ENCODE measurements around the gene ABLIM2.

DNA sequence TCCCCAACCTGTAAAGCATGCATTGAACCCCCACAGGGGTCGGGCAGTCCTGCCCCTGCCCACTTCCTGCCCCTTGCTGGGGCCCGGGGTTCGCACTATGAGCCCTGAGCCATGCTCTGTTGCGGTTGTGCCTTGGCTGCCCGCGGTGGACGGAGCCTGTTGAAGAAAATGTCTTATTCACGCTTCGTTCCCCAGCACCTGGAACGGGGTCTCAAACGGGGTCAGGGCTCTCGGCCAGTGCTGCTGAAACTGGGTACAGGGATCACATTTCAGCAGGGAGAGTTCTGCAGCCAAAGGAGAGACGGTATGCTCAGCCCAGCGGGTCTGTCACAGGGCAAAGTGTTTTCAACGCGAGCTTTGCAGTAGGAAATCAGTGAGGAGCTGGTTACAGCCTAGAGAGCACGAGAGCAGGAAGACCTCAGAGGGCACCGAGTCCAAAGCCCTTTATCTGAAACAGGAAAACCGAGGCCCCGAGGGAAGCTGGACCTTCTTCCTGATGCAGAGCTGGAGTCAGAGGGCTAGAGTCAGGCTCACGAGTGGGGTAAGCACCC lies 172.6 kb downstream of the ABLIM2 start:
- TF ChIP-seq, protein P1, sequence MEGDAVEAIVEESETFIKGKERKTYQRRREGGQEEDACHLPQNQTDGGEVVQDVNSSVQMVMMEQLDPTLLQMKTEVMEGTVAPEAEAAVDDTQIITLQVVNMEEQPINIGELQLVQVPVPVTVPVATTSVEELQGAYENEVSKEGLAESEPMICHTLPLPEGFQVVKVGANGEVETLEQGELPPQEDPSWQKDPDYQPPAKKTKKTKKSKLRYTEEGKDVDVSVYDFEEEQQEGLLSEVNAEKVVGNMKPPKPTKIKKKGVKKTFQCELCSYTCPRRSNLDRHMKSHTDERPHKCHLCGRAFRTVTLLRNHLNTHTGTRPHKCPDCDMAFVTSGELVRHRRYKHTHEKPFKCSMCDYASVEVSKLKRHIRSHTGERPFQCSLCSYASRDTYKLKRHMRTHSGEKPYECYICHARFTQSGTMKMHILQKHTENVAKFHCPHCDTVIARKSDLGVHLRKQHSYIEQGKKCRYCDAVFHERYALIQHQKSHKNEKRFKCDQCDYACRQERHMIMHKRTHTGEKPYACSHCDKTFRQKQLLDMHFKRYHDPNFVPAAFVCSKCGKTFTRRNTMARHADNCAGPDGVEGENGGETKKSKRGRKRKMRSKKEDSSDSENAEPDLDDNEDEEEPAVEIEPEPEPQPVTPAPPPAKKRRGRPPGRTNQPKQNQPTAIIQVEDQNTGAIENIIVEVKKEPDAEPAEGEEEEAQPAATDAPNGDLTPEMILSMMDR (IDR thresholded peaks at IDR 0.05) = no peak
- no peak for TF ChIP-seq POLR2A (IDR thresholded peaks at IDR 0.05)
